Stimulated activated CD4-positive, alpha-beta T cell treated with anti-CD3 and anti-CD28 coated beads, TNF-alpha, amount 100 ng/mL, for 24 hours (primary cell): Measurements from ENCODE around the gene ABCD1.
A peak's percentile ranks its signal among the peaks of the same experiment; 100 is the strongest.
"Not testable (repeated sequence)": the region's sequence is repeated elsewhere in the genome, so short reads cannot be mapped to it uniquely, and the experiment has no call there.

Source experiments
- DNase-seq, 3 experiments: peaks; one replicate each; pipeline ENCODE4 v3.0.0-alpha.2; 2020; ENCODE audit warnings: low read depth in 3 of 3

Gene ABCD1

DNA sequence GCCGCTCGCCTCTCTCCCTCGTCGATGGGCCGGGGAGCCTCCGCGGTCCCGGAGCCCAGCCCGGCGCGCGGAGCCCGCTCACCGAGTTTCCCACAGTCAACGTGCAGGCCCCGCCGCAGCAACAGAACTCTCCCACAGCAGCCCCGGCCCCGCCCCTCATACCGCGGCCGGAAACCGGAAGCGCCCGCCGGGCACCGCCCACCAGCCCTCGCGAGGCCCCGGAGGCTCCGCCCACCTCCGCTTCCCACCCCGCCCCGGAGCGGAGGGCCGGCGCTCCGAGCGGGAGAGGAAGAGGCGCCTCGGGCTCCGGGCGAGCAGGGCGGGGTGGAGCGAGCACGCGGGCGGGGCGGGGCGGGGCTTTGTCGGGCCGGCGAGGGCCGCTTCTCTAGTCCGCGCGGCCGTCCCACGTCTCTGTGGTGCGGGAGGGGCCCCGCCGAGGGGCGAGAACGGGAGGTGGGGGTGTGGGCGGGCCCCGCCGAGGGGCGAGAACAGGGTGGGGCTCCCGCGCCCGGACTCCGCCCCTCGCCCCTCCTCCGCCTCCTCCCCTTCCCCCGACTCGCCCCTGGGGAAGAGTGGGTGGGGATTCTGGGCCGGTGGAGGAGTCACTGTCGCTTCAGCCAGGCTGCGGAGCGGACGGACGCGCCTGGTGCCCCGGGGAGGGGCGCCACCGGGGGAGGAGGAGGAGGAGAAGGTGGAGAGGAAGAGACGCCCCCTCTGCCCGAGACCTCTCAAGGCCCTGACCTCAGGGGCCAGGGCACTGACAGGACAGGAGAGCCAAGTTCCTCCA is at the start of gene ABCD1, which contains the start of gene BCAP31:
Gene ABCD1, plus strand, starts transcription at position 605 of the 787 bp plus-strand sequence. CDS start 411 bp downstream, outside the sequence.
Gene BCAP31, minus strand, starts transcription at position 136 of the 787 bp plus-strand sequence. CDS start 1,143 bp downstream, outside the sequence.
- peak; percentile 68 to 85 (median 75) for DNase-seq

DNA sequence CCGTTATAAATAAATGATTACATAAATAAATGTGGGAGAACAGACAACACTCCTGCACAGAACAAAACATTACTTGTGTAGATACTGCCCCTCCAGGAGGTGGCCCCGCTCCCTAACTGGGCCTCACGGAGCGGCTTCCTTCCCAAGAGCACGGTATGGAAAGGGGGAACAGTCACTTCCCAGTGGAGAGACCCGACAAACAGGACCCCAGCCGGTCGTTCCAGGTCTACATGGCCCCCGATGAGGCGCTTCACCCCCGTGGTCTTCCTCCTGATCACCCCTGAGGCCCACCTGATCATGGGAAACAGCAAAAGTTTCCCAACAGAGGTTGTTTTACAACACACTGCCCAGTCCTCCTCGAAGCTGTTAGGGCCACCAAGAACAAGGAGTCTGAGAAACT is 43.5 kb upstream of the ABCD1 start:
- no peak for DNase-seq

DNA sequence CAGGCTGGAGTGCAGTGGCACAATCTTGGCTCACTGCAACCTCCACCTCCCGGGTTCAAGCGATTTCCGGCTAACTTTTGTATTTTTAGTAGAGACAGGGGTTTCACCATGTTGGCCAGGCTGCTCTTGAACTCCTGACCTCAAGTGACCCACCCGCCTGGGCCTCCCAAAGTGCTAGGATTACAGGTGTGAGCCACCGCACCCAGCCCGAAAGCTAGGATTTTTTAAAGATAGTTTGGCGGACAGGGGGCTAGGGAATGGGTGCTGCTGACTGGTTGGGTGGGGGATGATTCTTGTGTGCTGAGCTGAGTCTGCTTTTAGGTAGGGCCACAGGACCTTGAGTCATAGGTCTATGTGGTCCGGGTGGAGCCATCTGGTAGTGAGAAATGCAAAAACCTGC is 41.2 kb upstream of the ABCD1 start:
- DNase-seq: not testable (repeated sequence)

DNA sequence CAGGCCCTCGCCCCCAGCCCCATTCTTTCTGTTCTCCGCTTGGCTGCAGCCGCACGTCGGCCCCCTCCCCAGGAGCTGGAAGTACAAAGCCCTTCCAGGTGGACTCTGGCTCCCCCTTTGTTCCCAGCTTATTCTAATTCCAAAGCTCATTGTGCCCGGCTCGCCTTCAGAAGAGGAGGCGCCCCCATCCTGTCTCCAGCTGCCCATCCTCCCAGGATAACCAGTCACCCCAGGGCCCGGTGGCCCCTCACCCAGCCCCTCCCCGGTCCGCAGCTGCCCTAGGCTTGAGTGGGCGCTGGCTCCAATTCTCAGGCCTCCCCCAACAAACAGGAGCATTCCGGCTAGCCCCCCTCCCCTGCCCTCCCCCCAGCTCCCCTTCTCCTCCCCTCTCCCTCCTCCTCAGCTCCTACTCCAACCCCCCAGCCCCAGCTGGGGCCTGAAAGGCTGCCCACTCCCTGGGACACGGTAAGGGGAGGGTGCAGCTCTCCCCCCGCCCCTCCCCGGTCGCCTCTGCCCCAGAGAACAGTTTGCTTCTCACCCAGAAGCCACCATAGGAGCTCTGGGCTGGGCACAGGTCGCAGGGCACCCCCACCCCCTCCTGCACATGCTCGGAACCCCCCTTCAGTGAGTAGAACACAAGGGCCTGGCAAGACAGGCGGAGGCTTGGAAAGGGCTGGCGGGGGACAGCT is 40.0 kb upstream of the ABCD1 start:
- no peak for DNase-seq

DNA sequence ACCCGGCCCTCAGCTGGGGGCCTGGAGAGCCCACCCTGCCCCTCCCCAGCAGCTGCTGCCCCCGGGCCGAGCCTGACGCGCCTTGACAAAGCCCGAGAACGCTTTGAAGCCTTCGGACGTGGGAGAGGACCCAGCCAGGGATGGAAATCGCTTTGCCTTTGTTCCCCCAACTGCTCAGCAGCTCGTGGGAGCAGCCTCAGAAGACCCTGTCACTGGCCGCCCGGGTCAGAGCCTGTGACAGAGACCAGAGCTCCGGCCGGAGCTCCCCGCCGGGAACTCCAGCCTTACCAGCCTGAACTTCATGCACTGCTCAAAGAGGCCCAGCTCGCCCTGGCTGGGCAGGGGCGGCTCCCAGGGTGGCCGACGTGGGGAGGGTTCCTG is 39.5 kb upstream of the ABCD1 start:
- no peak for DNase-seq

DNA sequence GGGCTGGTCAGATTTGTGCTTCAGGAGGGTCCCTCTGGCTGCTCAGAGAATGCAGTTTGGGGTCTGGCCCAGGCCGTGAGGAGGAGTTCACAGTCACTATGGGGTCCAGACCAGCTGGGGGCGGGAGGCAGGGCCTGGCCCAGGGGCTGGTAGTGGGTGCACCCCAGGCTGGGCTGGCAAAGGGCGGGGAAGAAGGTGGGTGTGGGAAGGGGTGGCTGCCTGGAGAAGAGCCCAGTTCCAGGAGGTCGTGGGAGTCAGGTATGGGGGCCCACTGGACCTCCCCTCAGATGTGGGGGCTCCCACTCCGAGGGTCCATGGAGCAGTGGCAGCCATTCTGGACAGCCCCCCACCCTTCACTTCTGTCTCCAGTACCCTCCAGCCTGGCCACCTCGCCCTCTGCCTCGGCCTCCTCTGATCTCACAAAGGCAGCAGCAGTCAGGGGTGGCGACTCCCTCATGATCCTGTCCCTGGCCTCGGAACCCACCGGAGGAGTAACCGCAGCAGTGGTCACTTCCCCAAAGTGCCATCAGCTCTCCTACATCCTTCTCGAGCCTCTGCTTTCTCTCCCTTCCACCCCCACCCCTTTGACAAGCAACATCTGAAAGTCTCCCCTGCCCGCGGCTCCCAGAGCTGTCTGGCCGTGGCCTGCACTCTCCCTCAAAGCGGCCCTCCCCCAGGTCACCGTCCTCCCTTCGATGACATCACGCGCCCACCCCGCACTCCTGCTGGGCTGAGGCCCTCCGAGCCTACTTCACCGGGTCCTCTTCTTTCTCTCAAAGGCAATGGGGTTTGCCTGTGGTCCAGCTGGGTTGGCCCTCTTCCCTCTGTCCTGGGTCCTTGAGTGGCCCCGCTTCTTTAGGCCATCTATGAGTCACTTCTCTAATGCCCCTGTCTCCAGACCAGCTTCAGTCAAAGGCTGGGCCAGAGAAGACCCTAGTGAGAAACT is 38.6 kb upstream of the ABCD1 start:
- DNase-seq: no peak

DNA sequence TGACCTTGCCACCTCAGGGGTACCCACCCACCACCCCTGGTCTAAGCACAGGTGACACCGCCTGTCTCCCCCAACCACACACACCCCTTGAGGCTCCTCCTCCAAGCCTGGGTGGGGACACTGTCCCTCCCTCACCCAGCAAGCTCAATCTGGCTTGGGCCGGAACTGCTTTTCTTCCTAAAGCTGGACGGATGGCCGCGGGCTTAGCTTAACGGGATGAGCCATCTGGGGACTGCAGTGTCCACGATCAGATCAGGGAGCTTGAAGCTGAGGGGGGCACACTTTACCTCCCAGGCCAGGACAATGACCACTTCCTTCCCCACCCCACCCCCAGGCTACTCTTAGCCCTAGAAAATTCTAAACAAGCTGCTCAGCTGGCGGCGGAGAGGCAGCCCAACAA is 37.9 kb upstream of the ABCD1 start:
- no peak for DNase-seq

DNA sequence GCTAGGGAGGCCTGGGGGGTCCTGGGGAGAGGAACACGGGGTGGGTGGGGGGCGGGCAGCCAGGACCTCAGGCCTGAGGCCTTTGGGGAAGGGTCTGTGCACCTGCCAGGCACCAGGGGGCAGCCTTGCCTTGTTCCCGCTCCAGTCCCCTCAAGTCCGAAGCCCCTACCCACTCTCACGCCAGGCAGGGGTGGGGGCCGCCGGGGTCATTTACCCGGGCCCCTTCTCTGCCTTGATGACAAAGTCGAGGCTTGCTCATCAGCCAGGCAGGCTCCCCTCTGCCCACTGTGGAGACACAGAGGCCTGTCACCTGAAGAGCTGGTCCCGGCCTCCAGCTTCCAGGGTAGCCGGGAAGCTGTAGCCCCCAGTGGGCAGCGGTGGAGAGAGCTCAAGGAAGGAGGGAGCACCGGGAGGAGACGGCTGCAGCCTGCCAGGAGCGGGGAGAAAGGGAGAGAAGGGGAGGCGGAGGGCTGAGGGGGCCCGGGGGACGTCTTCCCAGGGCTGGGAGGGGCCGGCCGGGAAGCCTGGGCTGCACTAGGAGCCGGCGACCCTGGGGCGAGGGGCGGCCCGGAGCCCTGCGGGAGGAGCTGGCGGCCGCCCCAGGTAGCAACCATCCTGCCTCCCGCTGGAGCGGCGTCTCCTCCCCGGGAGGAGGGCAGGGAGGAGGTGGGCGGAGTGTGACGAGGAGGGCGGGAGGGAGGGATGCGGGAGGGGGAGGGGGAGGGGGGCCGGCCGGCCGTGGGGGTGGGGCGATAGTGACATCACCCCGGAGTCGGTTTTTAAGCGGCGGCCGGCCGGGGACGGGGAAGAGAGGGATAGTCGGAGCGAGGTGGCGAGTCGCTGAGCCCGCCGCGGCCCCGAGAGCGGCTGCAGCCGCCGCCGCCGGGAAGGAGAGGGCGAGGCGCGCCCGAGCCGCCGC is 37.3 kb upstream of the ABCD1 start, which contains the start of gene SLC6A8:
Gene SLC6A8, plus strand, starts transcription at position 806 of the 919 bp plus-strand sequence. CDS start 649 bp downstream, outside the sequence.
- DNase-seq: peak in 1 of 3 experiments; percentile 32

DNA sequence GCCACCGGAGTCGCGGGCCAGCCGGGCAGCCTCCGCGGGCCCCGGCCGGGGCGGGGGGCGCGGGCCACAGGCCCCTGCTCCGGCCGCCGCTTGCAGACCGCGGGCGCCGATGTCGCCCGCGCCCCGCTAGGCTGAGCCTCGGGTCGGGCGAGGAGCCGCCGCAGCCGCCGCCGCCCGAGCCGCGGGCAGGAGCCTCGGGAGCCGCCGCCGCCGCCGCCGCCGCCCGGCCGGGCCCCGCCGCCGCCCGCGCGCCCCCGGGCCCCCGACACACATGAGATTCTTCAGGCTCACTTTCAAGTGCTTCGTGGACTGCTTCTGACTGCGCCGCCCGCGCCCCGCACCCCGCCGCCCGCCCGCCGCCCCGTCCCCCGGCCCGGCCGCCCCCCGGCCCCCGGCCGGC is 36.6 kb upstream of the ABCD1 start:
- no peak for DNase-seq

DNA sequence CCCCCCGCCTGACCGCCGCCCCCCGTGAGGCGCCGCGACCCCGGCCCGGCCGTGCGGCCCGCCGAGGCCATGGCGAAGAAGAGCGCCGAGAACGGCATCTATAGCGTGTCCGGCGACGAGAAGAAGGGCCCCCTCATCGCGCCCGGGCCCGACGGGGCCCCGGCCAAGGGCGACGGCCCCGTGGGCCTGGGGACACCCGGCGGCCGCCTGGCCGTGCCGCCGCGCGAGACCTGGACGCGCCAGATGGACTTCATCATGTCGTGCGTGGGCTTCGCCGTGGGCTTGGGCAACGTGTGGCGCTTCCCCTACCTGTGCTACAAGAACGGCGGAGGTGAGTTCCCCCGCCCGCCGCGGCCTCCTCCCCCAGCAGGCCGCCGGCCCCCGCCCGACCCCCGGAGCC is 36.1 kb upstream of the ABCD1 start:
- DNase-seq: no peak

DNA sequence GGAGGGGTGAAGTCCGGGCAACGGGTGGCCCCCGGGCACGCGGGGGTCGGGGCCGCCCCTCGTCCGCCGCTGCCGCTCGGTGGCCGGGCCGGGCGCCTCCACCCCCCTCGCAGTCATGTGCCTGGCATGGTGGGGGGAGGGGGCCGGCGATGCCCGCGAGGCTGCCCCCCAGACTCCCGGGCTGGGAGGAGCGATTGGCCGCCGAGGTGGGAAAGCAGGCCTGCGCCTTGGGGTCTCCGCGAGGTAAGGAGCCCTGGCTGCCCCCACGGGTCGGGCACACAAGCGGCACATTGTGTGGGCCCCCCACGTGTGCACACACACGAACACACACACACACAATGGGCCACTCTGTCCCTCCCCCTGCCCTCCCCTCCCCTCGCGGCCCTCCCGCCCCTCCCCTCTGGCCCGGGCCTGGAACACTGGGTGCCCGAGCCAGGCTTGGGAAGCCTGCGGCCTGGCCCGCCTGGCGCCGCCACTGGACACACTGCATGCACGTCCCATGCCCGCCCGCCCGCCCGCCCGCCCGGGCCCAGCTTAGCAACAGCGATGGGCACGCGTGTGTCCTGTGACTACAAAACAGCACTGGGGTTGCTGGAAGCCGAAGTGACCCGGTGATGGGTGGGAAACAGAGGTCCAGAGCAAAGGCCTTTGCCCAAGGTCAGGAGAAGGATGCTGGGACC is 35.6 kb upstream of the ABCD1 start:
- DNase-seq: no peak

DNA sequence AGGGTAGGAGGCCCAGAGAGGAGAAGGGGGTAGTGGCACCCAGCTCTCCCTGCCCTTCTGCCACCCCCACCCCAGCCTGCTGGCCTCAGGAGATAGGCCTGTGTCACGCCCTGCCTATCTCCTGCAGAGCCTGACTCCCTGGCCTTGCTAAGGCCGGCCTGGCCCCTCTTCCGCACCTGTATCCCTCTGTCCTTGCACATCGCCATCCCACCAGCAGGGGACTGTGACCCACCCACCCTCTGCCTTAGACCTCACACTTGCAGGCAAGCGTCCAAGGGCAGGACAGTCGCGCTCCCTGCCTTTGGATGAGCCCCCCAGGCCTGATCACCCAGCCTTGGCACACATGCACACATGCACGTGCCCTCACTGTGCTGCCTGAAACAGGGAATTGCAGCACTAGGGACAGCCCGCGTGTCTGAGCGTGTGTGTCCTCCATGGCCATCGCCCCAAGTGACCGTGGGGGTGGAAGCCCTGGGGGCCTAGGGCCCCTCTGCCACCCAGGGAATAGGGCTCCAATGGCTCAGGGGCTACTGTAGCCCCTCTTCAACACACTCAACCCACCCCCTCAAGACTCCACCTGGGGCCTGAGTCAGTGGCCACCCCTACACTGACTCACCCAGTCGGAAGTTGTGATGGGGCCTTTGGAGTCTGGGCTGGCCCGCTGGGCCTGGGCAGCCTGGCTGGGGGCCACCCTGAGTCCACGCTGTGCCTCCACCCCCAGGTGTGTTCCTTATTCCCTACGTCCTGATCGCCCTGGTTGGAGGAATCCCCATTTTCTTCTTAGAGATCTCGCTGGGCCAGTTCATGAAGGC is 34.8 kb upstream of the ABCD1 start:
- no peak for DNase-seq

DNA sequence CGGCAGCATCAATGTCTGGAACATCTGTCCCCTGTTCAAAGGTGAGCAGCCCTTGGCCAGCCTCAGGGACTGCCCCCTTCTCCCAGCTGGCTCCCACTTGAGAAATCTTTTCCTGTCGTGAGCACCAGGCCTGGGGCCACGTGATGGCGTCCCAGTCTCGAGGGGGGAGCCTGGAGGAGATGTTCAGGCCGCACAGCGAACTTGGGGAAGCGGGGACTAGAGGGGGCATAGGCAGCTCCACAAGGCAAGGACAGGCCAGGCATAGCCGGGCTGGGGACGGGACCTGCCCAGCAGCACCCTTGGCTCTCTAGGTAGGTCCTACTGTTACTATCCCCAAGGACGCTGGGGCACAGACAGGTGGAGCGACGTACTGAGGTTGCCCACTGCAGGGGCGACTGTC is 34.2 kb upstream of the ABCD1 start:
- no peak for DNase-seq

DNA sequence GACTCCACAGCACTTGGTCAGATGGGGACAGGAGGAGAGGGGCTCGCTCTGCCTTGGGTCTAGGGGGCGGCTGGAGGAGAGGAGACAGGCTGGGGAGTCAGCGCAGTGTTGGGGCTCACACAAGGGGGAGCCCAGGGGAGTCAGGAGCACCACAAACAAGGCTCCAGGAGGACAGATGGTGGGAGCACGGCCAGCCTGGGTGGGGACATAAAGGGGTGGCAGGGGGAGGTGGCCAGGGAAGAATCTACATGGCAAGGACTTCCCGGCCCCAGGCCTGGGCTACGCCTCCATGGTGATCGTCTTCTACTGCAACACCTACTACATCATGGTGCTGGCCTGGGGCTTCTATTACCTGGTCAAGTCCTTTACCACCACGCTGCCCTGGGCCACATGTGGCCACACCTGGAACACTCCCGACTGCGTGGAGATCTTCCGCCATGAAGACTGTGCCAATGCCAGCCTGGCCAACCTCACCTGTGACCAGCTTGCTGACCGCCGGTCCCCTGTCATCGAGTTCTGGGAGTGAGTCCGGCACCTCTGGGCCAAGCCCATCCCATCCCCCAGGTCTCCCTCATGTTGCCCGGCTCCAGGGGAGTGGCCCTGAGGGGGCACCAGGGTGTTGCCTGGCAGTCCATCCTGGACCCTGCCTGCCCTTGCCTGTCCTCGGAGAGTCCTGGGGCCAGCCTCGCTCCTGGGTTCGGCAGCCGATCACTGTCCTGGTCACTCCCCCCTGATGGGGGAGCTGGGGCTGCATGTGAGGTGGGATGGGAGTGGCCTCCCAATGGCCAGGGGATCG is 33.4 kb upstream of the ABCD1 start:
- not testable (repeated sequence) for DNase-seq

DNA sequence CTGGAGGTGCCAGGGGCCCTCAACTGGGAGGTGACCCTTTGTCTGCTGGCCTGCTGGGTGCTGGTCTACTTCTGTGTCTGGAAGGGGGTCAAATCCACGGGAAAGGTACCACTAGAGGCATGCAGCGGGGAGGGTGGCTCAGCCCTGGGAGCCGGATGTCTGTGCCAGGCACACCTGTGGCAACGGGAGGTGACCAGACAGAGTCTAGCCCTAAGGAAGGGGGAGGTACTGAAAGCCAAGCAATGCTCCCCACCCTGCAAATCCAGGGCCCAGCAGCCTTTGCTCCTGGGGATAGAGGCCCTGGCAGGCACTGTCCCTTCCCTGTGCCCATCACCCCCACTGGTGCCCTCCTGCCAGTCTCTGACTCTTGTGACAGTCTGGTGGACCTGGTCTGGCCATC is 32.7 kb upstream of the ABCD1 start:
- DNase-seq: no peak

DNA sequence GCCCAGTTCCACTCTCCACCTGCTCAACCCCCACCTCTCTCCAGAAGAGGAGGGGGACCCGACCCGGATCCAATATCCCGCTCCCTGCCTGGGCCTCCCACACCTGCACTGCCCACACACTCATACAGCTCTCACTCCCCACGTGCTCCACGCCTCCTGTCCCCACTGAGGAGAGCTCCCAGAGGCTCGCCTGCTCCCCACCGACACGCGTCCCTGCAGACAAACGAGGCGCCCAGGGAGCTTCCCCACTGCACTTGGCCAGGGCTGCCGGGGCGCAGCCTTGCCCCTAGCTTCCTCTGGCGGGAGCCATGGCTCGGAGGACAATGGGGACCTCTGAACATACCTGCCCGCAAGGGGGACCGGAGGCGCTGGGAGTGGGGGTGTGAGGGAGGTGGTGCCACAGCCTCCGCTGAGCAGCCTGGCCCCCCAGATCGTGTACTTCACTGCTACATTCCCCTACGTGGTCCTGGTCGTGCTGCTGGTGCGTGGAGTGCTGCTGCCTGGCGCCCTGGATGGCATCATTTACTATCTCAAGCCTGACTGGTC is 32.0 kb upstream of the ABCD1 start:
- no peak for DNase-seq

DNA sequence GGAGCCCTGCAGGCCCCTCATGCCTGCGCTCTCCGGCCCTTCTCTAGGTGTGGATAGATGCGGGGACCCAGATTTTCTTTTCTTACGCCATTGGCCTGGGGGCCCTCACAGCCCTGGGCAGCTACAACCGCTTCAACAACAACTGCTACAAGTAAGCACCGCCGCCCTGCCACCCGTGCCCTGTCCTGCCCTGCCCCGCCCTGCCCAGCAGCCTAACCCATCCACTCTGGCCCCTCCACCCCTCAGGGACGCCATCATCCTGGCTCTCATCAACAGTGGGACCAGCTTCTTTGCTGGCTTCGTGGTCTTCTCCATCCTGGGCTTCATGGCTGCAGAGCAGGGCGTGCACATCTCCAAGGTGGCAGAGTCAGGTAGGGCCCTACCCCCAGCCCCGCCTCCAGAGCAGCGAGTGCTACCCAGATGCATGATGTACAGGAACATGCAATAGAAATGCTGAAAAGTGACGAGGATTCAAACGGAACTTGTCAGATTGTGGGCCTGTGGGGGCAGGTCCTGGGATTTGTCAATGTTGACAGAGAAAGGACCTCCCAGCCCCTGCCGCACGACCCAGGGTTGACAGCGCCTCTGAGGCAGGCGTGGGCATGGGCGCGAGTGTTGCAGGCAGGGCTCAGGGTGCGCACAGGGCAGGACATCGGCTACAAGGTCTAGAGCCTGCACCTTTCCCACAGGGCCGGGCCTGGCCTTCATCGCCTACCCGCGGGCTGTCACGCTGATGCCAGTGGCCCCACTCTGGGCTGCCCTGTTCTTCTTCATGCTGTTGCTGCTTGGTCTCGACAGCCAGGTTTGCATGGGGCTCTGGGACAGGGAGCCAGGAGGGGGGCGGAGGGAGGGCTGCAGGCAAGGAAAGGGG is 31.2 kb upstream of the ABCD1 start:
- DNase-seq: no peak
